ENCODE results near the gene ARHGDIG. TPM values are rescaled to one million over a fixed set of nuclear protein-coding genes. Genes with fewer than 3 reads are reported as not detected.

ARHGDIG gene
- total and polyA plus RNA-seq, 9 of the 15 experiments (the other 6 are each of a cell fraction or from before 2014, with no cell fraction given): 0.36 to 2.5 (median 0.64) TPM; not detected in 2

GRCh38 chr16:272633-273546, 7.5 kb upstream of the ARHGDIG start (continued):
- TF ChIP-seq, protein P1, sequence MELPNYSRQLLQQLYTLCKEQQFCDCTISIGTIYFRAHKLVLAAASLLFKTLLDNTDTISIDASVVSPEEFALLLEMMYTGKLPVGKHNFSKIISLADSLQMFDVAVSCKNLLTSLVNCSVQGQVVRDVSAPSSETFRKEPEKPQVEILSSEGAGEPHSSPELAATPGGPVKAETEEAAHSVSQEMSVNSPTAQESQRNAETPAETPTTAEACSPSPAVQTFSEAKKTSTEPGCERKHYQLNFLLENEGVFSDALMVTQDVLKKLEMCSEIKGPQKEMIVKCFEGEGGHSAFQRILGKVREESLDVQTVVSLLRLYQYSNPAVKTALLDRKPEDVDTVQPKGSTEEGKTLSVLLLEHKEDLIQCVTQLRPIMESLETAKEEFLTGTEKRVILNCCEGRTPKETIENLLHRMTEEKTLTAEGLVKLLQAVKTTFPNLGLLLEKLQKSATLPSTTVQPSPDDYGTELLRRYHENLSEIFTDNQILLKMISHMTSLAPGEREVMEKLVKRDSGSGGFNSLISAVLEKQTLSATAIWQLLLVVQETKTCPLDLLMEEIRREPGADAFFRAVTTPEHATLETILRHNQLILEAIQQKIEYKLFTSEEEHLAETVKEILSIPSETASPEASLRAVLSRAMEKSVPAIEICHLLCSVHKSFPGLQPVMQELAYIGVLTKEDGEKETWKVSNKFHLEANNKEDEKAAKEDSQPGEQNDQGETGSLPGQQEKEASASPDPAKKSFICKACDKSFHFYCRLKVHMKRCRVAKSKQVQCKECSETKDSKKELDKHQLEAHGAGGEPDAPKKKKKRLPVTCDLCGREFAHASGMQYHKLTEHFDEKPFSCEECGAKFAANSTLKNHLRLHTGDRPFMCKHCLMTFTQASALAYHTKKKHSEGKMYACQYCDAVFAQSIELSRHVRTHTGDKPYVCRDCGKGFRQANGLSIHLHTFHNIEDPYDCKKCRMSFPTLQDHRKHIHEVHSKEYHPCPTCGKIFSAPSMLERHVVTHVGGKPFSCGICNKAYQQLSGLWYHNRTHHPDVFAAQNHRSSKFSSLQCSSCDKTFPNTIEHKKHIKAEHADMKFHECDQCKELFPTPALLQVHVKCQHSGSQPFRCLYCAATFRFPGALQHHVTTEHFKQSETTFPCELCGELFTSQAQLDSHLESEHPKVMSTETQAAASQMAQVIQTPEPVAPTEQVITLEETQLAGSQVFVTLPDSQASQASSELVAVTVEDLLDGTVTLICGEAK (IDR thresholded peaks at IDR 0.05): no peak
- TF ChIP-seq, protein P1 (CRISPR knock-in tag; IDR thresholded peaks at IDR 0.05): no peak
- TF ChIP-seq ZNF655 (CRISPR knock-in tag; IDR thresholded peaks at IDR 0.05) (no peak), E2F3 (CRISPR knock-in tag; IDR thresholded peaks at IDR 0.05) (no peak), PBX2 (CRISPR knock-in tag; IDR thresholded peaks at IDR 0.05; ENCODE audit: low read depth) (no peak), PBX2 (tag; conservative IDR thresholded peaks at IDR 0.05; ENCODE audit: low read depth) (no peak), HDAC3 (IDR thresholded peaks at IDR 0.05; ENCODE audit: borderline replicate concordance, partially characterized antibody) (no peak), CTCF (IDR thresholded peaks at IDR 0.05 in 2 of 3, conservative IDR thresholded peaks at IDR 0.05 in 1 of 3; ENCODE audit: insufficient read depth in 2 of 3, low read depth in 1 of 3, low read length in 3 of 3) (peak; percentile 13 to 34 (median 15); a peak in 2 of 6 replicates), ELF4 (CRISPR knock-in tag; IDR thresholded peaks at IDR 0.05) (no peak), MXI1 (IDR thresholded peaks at IDR 0.05; ENCODE audit: low read depth, low read length) (no peak), MYNN (IDR thresholded peaks at IDR 0.05) (no peak), MYNN (CRISPR knock-in tag; IDR thresholded peaks at IDR 0.05) (no peak)
